Measurements from ENCODE around the gene CEP57L1.
"Not testable (repeated sequence)": the region's sequence is repeated elsewhere in the genome, so short reads cannot be mapped to it uniquely, and the experiment has no call there.

- TF ChIP-seq CTCF, POLR2A, POLR2AphosphoS5, EP300 (IDR thresholded peaks at IDR 0.05): not testable (repeated sequence)
Observed at GRCh38 chr6:109148251-109148650, 52.9 kb downstream of the CEP57L1 start.
